ENCODE results near the gene UST. TPM values are rescaled to one million over a fixed set of nuclear protein-coding genes. Genes with fewer than 3 reads are reported as not detected.

Gene UST
- total RNA-seq, 1 experiment from 2014 or later, result 6.1 TPM

DNA sequence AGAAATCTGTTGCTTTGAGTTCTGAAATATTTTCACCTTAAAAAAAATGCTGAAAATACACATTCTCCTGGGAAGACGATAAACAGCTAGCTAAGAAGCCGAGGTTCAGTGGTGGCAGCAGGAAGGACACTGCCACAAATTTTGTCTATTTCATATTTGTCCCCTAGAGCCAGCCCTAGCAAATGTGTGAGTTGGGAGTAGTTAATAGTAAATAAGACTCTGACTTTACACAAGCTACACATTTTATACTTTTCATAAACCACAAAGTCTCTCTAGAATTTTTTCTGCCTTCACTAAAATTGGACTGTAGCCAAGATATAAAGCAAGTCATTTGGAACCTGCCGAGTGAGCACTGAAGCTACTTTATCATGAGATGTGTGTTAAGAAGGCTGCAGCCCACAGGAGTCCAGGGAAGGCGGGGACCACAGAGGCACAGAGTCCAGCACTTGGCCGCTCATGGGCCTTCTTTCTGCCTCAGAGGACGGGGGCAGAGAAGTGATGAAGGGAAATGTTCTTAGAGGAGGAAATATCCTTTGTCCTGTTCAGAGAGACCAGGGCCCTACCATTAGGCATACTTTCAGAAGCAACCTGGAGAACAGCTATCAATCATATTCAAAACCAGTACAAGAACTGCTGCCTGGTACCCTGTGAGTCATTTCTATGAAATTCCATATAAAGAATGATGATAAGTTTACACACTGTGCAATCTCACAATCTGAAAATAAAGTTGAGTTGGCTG is 329.0 kb downstream of the UST start:
- DNase-seq (ENCODE audit: low read depth, low spot score), result no peak
- TF ChIP-seq, protein P1, sequence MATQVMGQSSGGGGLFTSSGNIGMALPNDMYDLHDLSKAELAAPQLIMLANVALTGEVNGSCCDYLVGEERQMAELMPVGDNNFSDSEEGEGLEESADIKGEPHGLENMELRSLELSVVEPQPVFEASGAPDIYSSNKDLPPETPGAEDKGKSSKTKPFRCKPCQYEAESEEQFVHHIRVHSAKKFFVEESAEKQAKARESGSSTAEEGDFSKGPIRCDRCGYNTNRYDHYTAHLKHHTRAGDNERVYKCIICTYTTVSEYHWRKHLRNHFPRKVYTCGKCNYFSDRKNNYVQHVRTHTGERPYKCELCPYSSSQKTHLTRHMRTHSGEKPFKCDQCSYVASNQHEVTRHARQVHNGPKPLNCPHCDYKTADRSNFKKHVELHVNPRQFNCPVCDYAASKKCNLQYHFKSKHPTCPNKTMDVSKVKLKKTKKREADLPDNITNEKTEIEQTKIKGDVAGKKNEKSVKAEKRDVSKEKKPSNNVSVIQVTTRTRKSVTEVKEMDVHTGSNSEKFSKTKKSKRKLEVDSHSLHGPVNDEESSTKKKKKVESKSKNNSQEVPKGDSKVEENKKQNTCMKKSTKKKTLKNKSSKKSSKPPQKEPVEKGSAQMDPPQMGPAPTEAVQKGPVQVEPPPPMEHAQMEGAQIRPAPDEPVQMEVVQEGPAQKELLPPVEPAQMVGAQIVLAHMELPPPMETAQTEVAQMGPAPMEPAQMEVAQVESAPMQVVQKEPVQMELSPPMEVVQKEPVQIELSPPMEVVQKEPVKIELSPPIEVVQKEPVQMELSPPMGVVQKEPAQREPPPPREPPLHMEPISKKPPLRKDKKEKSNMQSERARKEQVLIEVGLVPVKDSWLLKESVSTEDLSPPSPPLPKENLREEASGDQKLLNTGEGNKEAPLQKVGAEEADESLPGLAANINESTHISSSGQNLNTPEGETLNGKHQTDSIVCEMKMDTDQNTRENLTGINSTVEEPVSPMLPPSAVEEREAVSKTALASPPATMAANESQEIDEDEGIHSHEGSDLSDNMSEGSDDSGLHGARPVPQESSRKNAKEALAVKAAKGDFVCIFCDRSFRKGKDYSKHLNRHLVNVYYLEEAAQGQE (IDR thresholded peaks at IDR 0.05; ENCODE audit: low read depth), result no peak
- TF ChIP-seq EZH2 (IDR thresholded peaks at IDR 0.05) (no peak), POLR2AphosphoS5 (IDR thresholded peaks at IDR 0.05; ENCODE audit: low read depth, low read length) (no peak)

DNA sequence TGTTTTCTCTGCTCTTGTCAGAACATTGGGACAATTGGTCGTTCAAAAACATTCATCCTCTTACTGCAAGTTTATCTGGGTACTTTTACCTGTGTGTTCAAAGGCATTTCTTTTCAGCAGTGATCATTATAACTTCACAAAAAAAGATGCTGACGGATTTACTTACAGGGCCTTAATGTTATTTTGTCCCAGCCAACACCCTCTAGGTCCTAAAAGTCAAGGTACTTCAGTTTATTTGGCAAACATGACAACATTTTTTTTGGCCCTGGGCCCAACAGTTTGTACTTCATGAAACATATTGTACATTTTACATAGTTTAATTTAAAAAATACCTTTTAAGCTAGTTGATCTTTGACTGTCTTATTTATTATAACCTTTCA is 329.5 kb downstream of the UST start:
- no peaks in the 10 kb centered on the region for H3K4me1 ChIP-seq (ENCODE audit: control insufficient read depth in 1 of 2, insufficient read depth in 2 of 2, low read length in 2 of 2)
- no peaks in the 10 kb centered on the region for H3K9me2 ChIP-seq (ENCODE audit: insufficient read depth)
- H3K79me2 ChIP-seq (ENCODE audit: insufficient read depth, low read length), result no peaks in the 10 kb centered on the region
- no peaks in the 10 kb centered on the region for H4K20me1 ChIP-seq (ENCODE audit: insufficient read depth)
- POLR2A ChIA-PET, result no interaction called here
- intact Hi-C loops (cut with micrococcal nuclease), result no loop called here
- no peak overlapping the region for H3K27ac ChIP-seq (ENCODE audit: low read depth, low read length)
- no peak overlapping the region for H3K4me2 ChIP-seq (ENCODE audit: low read length)
- no TSS peak for BruUV-seq (replicated peaks)
- ATAC-seq (no peak), DNase-seq (ENCODE audit: low read depth, low spot score) (no peak)
- H3K27me3 ChIP-seq (ENCODE audit: insufficient read depth, low read length), result no peaks in the 10 kb centered on the region
- no peak overlapping the region for H3K9ac ChIP-seq (ENCODE audit: low read length)
- RAD21 ChIA-PET (ENCODE audit: low non-redundant PET in 1 of 2, low total read pairs in 2 of 2, uncharacterized antibody in 2 of 2, unreplicated experiment in 2 of 2), result no interaction called here
- CTCF ChIA-PET, result interaction anchor here (1.0 kb wide), 1 partner anchor 353 kb away, joined by 3 read pairs; no protein-coding TSS in a partner anchor
- no peaks in the 10 kb centered on the region for H3K36me3 ChIP-seq (ENCODE audit: control insufficient read depth in 1 of 2, insufficient read depth in 2 of 2, low read length in 2 of 2)
- H2AFZ ChIP-seq (ENCODE audit: low read depth, low read length, poor library complexity, severe bottlenecking), result no peak overlapping the region
- no peaks in the 10 kb centered on the region for H3K9me3 ChIP-seq (ENCODE audit: control insufficient read depth in 1 of 2, insufficient read depth in 1 of 2, low read depth in 1 of 2, low read length in 2 of 2)
- no peak overlapping the region for H3K4me3 ChIP-seq (replicated peaks in 1 of 2; ENCODE audit: low read depth in 1 of 2, low read length in 2 of 2)
- TF ChIP-seq YY1 (IDR thresholded peaks at IDR 0.05; ENCODE audit: extremely low read depth, insufficient replicate concordance, low read depth, low read length) (no peak), RAD21 (IDR thresholded peaks at IDR 0.05; ENCODE audit: low read depth) (no peak), SP1 (IDR thresholded peaks at IDR 0.05; ENCODE audit: low read depth) (no peak), ZFX (IDR thresholded peaks at IDR 0.05) (no peak), FOSL1 (IDR thresholded peaks at IDR 0.05; ENCODE audit: low read depth) (no peak), EZH2 (IDR thresholded peaks at IDR 0.05) (no peak), SIN3A (IDR thresholded peaks at IDR 0.05; ENCODE audit: low read depth) (no peak), ELF1 (IDR thresholded peaks at IDR 0.05; ENCODE audit: borderline replicate concordance, low read depth) (no peak)
- TF ChIP-seq, protein P1 (IDR thresholded peaks at IDR 0.05; ENCODE audit: low read depth), result no peak

More for the DNA sequence above, 329.0 kb downstream of the UST start:
- BruUV-seq (replicated peaks), result no TSS peak
- Histone ChIP-seq H3K9ac (ENCODE audit: low read length) (no peak overlapping the region), H3K9me2 (ENCODE audit: insufficient read depth) (no peaks in the 10 kb centered on the region), H3K27ac (ENCODE audit: low read depth, low read length) (no peak overlapping the region), H3K36me3 (ENCODE audit: control insufficient read depth in 1 of 2, insufficient read depth in 2 of 2, low read length in 2 of 2) (no peaks in the 10 kb centered on the region), H3K4me1 (ENCODE audit: control insufficient read depth in 1 of 2, insufficient read depth in 2 of 2, low read length in 2 of 2) (no peaks in the 10 kb centered on the region), H2AFZ (ENCODE audit: low read depth, low read length, poor library complexity, severe bottlenecking) (no peak overlapping the region), H4K20me1 (ENCODE audit: insufficient read depth) (no peaks in the 10 kb centered on the region), H3K4me3 (replicated peaks in 1 of 2; ENCODE audit: low read depth in 1 of 2, low read length in 2 of 2) (no peak overlapping the region), H3K79me2 (ENCODE audit: insufficient read depth, low read length) (no peaks in the 10 kb centered on the region), H3K9me3 (ENCODE audit: control insufficient read depth in 1 of 2, insufficient read depth in 1 of 2, low read depth in 1 of 2, low read length in 2 of 2) (no peaks in the 10 kb centered on the region), H3K27me3 (ENCODE audit: insufficient read depth, low read length) (no peaks in the 10 kb centered on the region), H3K4me2 (ENCODE audit: low read length) (no peak overlapping the region)
- RAD21 ChIA-PET (ENCODE audit: low non-redundant PET in 1 of 2, low total read pairs in 2 of 2, uncharacterized antibody in 2 of 2, unreplicated experiment in 2 of 2), result no interaction called here
- ATAC-seq, result no peak
- POLR2A ChIA-PET, result interaction anchor here (0.6 kb wide), 1 partner anchor 489 kb away, joined by 3 read pairs; no protein-coding TSS in a partner anchor
- intact Hi-C loops (cut with micrococcal nuclease), result no loop called here
- CTCF ChIA-PET, result interaction anchor here (1.5 to 1.6 kb wide), 2 partner anchors 356 to 498 kb away, joined by 3 to 5 read pairs; no protein-coding TSS in a partner anchor
